ENCODE data around the gene PRIM2.
"Not testable (repeated sequence)": the region's sequence is repeated elsewhere in the genome, so short reads cannot be mapped to it uniquely, and the experiment has no call there.

DNA sequence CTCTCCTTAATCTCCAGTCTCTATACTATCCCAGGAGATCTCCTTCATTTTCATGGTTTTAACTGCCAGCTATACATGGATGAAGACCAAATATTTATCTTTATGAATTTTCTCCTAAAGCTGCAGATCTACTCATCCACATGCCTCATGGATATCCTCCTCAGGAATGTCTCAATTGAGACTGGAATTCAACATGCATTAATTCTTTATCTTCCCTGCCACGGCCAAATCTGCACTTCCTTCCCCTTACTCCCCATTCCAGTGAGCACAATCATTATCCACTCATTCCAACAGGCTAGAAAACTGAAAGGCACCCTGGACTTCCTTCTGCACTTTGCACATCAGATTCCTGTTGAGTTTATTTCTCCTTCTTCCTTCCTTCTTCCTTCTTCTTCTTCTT lies 379.0 kb downstream of the PRIM2 start:
- TF ChIP-seq POLR2A (IDR thresholded peaks at IDR 0.05): not testable (repeated sequence)
- TF ChIP-seq, protein P1, sequence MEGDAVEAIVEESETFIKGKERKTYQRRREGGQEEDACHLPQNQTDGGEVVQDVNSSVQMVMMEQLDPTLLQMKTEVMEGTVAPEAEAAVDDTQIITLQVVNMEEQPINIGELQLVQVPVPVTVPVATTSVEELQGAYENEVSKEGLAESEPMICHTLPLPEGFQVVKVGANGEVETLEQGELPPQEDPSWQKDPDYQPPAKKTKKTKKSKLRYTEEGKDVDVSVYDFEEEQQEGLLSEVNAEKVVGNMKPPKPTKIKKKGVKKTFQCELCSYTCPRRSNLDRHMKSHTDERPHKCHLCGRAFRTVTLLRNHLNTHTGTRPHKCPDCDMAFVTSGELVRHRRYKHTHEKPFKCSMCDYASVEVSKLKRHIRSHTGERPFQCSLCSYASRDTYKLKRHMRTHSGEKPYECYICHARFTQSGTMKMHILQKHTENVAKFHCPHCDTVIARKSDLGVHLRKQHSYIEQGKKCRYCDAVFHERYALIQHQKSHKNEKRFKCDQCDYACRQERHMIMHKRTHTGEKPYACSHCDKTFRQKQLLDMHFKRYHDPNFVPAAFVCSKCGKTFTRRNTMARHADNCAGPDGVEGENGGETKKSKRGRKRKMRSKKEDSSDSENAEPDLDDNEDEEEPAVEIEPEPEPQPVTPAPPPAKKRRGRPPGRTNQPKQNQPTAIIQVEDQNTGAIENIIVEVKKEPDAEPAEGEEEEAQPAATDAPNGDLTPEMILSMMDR (IDR thresholded peaks at IDR 0.05): not testable (repeated sequence)

Data from Peyer's patch (tissue), 4 donors.